Measurements from ENCODE around the gene MAP3K8. TPM values are rescaled to one million over a fixed set of nuclear protein-coding genes. Genes with fewer than 3 reads are reported as not detected.

The MAP3K8 gene
- total and polyA plus RNA-seq, 2 donors from 2014 or later, result 6.7 to 41.6 TPM

DNA sequence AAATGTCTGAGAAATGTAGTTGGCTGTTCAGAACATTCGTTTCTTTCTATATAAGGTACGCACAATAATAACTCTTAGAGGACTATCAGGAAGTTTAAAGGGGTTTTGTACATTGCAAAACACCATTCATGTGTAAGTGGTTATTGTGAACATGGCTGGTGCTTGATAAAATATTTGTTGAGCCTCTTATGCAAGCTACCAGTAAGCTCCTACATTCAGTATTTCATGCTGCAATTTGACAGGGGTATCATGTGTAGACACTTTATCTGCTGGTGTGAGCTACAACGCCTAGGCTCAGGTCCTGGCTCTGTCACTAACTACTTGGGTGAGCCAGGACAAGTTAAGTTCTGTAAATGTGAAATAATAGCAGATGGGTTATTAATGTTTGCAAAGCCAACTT, 75.5 kb downstream of the MAP3K8 start:
- Histone ChIP-seq H3K9me3 (ENCODE audit: control insufficient read depth in 2 of 3, insufficient read depth in 1 of 3, low read length in 3 of 3) (no peaks in the 10 kb centered on the region), H3K9ac (ENCODE audit: low read length in 3 of 3) (no peak overlapping the region), H3K4me1 (ENCODE audit: control insufficient read depth in 2 of 3, insufficient read depth in 2 of 3, low read depth in 1 of 3, low read length in 3 of 3) (no peaks in the 10 kb centered on the region), H3K4me3 (ENCODE audit: low read length in 3 of 3) (no peak overlapping the region), H3K27ac (ENCODE audit: low read depth in 2 of 2, low read length in 2 of 2) (no peak overlapping the region), H3K36me3 (ENCODE audit: control insufficient read depth in 2 of 3, insufficient read depth in 3 of 3, low read length in 3 of 3) (no peaks in the 10 kb centered on the region), H3K27me3 (ENCODE audit: control insufficient read depth, insufficient read depth, low read length) (no peaks in the 10 kb centered on the region)
- TF ChIP-seq, protein P1, sequence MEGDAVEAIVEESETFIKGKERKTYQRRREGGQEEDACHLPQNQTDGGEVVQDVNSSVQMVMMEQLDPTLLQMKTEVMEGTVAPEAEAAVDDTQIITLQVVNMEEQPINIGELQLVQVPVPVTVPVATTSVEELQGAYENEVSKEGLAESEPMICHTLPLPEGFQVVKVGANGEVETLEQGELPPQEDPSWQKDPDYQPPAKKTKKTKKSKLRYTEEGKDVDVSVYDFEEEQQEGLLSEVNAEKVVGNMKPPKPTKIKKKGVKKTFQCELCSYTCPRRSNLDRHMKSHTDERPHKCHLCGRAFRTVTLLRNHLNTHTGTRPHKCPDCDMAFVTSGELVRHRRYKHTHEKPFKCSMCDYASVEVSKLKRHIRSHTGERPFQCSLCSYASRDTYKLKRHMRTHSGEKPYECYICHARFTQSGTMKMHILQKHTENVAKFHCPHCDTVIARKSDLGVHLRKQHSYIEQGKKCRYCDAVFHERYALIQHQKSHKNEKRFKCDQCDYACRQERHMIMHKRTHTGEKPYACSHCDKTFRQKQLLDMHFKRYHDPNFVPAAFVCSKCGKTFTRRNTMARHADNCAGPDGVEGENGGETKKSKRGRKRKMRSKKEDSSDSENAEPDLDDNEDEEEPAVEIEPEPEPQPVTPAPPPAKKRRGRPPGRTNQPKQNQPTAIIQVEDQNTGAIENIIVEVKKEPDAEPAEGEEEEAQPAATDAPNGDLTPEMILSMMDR (IDR thresholded peaks at IDR 0.05; ENCODE audit: borderline replicate concordance, extremely low read depth, insufficient read depth), result no peak
- DNase-seq (no peak), FAIRE-seq (no peak)
- intact Hi-C loops (cut with DNase I), result no loop called here

DNA sequence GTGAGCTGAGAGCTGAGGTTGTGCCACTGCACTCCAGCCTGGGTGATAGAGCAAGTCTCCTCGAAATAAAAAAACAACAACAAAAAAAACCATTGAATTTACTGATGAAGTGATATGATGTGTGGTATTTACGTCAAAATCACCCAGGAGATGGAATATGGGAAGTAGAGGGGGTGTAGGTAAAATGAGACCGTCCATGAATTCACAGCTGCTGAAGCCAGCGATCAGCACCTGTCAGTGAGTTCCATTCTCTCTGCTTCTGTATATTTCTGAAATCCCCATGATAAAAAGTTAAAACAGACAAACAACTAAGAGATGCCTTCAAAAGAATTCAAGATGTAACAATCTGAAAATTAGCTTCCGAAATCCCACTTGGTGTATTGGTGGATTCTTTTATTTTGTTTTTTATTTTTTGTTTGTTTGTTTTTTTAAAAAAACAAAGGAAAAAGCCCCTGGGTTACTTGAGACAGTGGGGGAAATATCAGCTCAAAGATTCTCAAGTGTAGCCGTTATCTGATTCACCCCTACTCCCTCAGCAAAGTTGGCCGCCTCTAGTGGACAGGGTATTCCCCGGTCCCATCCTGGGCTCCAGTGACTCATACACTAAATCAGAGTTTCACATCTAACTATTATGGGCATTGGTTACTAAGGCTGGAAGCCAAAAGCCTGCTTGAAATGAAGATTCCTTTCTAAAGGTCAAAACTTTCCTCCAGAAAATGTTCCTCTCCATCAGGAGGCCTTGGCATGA, 76.4 kb downstream of the MAP3K8 start:
- Histone ChIP-seq H3K27ac (ENCODE audit: low read depth in 2 of 2, low read length in 2 of 2) (no peak overlapping the region), H3K27me3 (ENCODE audit: control insufficient read depth, insufficient read depth, low read length) (no peaks in the 10 kb centered on the region), H3K36me3 (ENCODE audit: control insufficient read depth in 2 of 3, insufficient read depth in 3 of 3, low read length in 3 of 3) (no peaks in the 10 kb centered on the region), H3K4me3 (ENCODE audit: low read length in 3 of 3) (no peak overlapping the region), H3K9ac (ENCODE audit: low read length in 3 of 3) (no peak overlapping the region), H3K4me1 (ENCODE audit: control insufficient read depth in 2 of 3, insufficient read depth in 2 of 3, low read depth in 1 of 3, low read length in 3 of 3) (no peaks in the 10 kb centered on the region), H3K9me3 (ENCODE audit: control insufficient read depth in 2 of 3, insufficient read depth in 1 of 3, low read length in 3 of 3) (no peaks in the 10 kb centered on the region)
- intact Hi-C loops (cut with DNase I), result no loop called here
- FAIRE-seq (no peak), DNase-seq (no peak)
- TF ChIP-seq, protein P1 (IDR thresholded peaks at IDR 0.05; ENCODE audit: borderline replicate concordance, extremely low read depth, insufficient read depth), result no peak

DNA sequence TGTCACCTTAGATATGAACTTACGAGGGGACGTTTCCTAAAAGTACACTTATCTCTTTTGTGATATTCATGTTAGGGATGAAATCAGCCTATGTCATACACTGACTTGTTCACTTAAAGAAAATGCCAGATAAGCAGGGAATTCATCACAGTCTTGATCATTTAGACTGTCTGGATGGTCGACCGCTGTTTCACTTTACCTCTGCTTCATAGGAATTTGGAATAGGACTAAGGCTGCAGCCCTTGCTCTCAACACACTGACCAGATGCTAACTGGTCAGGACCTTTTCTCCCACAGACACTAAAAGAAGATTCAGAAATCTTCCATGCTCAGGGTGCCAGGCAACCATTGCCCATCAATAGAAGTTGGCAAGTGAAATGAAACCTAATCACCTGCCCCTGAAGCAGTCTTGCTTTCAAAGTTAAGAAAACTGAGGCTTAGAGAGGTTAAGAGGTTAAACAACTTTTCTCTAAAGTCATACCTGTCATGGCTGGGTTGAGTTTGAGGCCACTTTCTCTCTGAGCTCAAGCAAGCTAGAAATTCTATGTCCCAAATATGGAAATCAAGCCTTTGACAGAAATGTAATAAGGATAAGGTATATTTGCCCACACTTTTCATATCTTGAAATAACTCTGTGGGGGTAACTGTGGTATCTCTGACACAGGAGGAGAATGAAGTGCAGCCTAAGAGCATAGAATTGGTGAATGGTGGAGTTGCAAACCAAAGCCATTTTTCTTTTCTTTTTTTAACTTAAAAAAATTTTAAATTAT, 77.1 kb downstream of the MAP3K8 start:
- no peak overlapping the region for H3K4me3 ChIP-seq (ENCODE audit: low read length in 3 of 3)
- no peaks in the 10 kb centered on the region for H3K9me3 ChIP-seq (ENCODE audit: control insufficient read depth in 2 of 3, insufficient read depth in 1 of 3, low read length in 3 of 3)
- intact Hi-C loops (cut with DNase I), result no loop called here
- no peaks in the 10 kb centered on the region for H3K4me1 ChIP-seq (ENCODE audit: control insufficient read depth in 2 of 3, insufficient read depth in 2 of 3, low read depth in 1 of 3, low read length in 3 of 3)
- FAIRE-seq (no peak), DNase-seq (no peak)
- no peak overlapping the region for H3K27ac ChIP-seq (ENCODE audit: low read depth in 2 of 2, low read length in 2 of 2)
- H3K27me3 ChIP-seq (ENCODE audit: control insufficient read depth, insufficient read depth, low read length), result no peaks in the 10 kb centered on the region
- H3K36me3 ChIP-seq (ENCODE audit: control insufficient read depth in 2 of 3, insufficient read depth in 3 of 3, low read length in 3 of 3), result no peaks in the 10 kb centered on the region
- H3K9ac ChIP-seq (ENCODE audit: low read length in 3 of 3), result no peak overlapping the region
- TF ChIP-seq, protein P1 (IDR thresholded peaks at IDR 0.05; ENCODE audit: borderline replicate concordance, extremely low read depth, insufficient read depth), result no peak

Other genes with a start within 250 kb of the MAP3K8 start
- gene MTPAP, start 84.9 kb upstream of the MAP3K8 start, total RNA-seq, result 26.3 TPM
- gene MTPAP, start 84.9 kb upstream of the MAP3K8 start, polyA plus RNA-seq (ENCODE audit: insufficient read depth, low read depth, low replicate concordance), result 6.0 TPM
- gene LYZL2, start 195.6 kb downstream of the MAP3K8 start, total RNA-seq, result not detected
- not detected for gene LYZL2, start 195.6 kb downstream of the MAP3K8 start, polyA plus RNA-seq (ENCODE audit: insufficient read depth, low read depth, low replicate concordance)

Data from kidney (tissue), 14 donors.